Breast epithelium (tissue), 3 donors: ENCODE results near the gene ZFAND2A.

Experiments
- POLR2A ChIP-seq: fragments of 450-650 bp; IDR thresholded peaks from one replicate; pipeline ENCODE4 v1.6.1; 2016; ENCODE audit warnings: antibody characterized with exemption, mild to moderate bottlenecking, moderate library complexity
- TF ChIP-seq, protein P1 (sequence below), 3 donors: fragments of 450-650 bp; IDR thresholded peaks; one replicate each; pipeline ENCODE4 v1.5.1; 2016 to 2017; ENCODE audit warnings: antibody characterized with exemption in 3 of 3, mild to moderate bottlenecking in 3 of 3, moderate library complexity in 3 of 3

DNA sequence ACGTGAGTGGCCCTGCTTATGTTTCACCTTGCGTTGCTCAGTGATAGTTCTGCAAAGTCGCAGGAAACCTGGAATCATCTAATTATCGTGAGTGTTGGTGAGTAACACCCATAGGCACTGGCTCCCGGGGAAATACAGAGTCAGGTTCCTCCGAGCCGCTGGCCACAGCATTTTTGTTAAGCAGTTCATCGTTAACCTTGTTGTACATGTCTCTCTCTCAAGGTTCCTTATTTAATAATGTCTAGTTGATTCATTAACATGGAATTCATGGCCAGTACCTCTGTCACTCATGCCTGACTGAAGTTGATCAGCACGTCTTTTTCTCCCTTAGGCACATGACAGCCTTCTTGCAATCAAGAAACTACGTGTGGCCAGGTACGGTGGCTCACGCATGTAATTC is 3.1 kb upstream of the ZFAND2A start:
- TF ChIP-seq, protein P1, sequence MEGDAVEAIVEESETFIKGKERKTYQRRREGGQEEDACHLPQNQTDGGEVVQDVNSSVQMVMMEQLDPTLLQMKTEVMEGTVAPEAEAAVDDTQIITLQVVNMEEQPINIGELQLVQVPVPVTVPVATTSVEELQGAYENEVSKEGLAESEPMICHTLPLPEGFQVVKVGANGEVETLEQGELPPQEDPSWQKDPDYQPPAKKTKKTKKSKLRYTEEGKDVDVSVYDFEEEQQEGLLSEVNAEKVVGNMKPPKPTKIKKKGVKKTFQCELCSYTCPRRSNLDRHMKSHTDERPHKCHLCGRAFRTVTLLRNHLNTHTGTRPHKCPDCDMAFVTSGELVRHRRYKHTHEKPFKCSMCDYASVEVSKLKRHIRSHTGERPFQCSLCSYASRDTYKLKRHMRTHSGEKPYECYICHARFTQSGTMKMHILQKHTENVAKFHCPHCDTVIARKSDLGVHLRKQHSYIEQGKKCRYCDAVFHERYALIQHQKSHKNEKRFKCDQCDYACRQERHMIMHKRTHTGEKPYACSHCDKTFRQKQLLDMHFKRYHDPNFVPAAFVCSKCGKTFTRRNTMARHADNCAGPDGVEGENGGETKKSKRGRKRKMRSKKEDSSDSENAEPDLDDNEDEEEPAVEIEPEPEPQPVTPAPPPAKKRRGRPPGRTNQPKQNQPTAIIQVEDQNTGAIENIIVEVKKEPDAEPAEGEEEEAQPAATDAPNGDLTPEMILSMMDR (IDR thresholded peaks at IDR 0.05): no peak
- TF ChIP-seq POLR2A: no peak
